Cerebellar cortex (tissue), 1 donor: ENCODE measurements around the gene TRAF3IP3.
A peak's percentile ranks its signal among the peaks of the same experiment; 100 is the strongest.

ENCODE experiments used
- DNase-seq: peaks from one replicate; pipeline ENCODE4 v3.0.0-alpha.2; 2015; ENCODE audit warnings: low spot score

The TRAF3IP3 gene

GRCh38 chr1:209802117-209802779 lies 46.4 kb downstream of the TRAF3IP3 start:
- DNase-seq, result no peak

GRCh38 chr1:209802780-209803152 lies 46.9 kb downstream of the TRAF3IP3 start:
- DNase-seq, result no peak

DNA sequence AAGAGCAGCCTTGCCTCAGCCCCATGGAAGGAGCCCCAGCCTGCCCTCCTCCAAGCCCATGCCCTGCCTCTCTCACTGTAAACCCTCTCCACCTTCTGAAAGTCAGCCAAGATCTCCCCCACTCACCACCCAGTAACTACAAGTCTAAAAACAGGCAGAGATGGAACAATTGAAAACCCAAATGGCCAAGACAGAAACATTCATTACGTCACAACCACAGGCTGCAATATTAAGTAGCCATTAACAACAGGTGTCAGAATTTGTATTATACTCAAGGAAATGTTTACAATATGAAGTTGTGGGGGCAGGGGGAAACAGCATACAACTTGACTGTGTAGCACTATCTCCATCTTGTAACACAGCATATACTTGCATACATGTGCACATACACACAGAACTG lies 47.7 kb downstream of the TRAF3IP3 start:
- no peak for DNase-seq

GRCh38 chr1:209805341-209805781 lies 49.5 kb downstream of the TRAF3IP3 start:
- no peak for DNase-seq

DNA sequence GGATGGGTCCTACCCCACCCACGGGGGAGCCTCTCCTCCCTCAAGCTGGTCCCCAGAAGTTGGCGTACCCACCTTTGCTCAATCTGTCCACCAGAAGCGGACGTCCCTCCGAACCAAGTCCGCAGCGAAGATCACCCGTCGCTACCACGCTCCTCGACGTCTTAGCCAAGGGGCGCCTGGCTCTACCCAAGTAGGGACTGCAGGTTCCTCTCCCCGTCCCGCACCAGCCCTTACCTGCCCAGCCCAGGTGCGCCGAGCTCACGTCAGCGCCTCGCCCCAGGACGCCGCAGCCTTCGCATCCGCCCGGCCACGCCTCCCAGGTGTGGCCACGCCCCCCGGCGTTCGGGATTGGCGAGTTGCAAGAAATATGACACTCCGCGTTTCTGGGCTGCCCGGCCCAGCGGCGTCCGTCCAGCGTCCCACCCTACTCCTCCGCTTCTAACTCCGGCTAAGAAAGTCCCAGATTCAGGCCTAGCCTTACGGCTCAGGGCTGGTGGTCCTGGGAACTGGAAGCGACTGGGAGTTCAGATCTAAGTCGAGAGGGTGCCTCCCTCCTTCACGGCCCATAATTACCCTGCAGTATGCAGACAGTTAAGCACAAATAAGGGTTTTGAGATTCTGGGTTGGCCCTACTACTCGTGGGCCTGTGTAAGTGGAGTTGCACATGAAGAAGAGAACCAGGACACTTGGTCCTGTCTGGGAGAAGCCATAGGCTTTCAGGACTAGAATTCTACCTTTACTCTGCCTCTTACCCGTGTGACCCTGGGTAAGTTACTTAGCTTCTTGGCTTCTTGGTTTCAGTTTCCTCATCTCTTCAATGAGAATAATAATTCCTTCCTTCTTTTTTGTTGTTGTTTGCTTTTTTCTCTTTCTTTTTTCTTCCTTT lies 50.3 kb downstream of the TRAF3IP3 start, which contains the start of gene IRF6:
IRF6 (minus strand) TSS at position 268 of the 886 bp plus-strand sequence. CDS start 4,729 bp downstream, outside the sequence.
- peak; percentile 67 for DNase-seq

DNA sequence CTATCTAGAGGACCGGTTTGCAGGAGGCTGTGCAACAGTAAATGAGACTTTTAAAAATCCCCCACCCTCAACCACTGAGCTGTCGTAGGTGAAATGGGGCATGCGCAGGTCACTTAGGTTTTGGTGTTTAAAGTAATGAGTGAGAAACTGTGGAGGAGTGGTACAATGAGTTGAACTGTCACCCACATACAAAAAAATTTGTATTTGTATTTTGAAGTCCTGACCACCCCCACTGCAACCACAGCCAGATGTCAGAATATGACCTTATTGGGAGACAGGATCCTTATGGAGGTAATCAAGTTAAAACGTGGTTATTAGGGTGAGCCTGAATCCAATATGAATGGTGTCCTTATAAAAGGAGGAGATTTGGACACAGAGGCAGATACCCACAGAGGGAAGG lies 51.7 kb downstream of the TRAF3IP3 start:
- DNase-seq, result no peak

DNA sequence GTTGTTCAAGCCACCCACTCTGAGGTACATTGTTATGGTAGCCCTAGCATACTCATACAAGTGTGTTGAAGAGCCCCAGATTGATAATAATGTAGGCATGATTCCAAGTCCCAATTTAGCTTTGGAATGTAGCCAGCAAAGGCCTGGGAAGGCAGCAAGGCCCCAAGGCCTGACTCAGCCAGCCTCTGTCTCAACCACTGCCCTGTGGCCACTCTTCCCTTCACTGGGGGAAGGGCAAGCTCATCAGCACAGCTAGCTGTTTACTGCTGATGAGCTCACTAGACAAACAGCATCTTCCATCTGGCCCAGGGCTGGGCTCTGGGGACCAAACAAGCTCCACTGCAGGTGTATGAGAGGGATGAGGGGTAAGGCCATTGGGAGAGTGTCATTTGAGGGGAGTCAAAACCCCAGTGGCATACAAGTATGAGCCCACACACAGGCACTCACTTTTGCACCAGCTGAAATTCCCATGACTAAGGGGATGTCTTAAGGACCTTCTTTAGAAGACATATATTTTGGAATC lies 52.3 kb downstream of the TRAF3IP3 start:
- DNase-seq, result no peak

DNA sequence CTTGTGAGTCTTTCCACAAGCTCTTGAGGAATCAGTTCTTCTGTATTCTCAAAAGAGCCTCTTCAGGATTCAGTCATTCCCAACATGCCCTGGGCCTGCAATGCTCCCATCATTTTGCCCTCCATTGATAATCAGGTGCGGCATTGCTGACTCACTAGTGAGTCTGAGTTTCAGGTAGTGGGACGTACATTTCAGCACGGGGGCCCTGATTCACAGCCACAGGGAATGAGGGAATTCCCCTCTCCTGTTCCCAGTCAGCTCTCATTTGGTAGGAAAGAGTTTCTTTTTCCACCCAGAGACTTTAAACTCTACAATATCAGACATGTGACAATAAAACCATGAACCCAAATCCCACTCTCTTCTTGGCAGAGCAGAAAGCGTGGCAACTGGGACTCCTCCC lies 53.8 kb downstream of the TRAF3IP3 start:
- no peak for DNase-seq

- no peak for DNase-seq
Measured at GRCh38 chr1:209810783-209811182, 54.9 kb downstream of the TRAF3IP3 start.

- DNase-seq, result no peak
Measured at GRCh38 chr1:209813902-209814301, 58.0 kb downstream of the TRAF3IP3 start.

DNA sequence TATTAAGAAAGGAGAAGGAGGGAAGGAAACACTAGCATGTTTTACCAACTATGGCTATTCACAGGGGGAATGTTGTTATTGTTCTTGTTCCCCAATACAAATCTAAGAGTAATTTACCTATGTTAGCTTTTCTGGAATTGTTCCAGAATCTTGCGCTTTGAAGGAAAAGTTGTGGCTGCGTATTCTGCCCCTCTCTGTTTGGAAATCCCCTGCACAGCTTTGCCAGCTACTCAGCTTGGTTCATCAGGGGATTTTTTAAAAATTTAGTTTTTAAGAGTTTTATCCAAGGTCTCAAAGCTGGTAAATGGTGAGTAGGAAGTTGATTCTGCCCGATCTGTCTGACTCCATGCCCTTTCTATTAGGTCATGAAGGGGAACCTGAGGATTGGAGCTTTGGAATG lies 59.6 kb downstream of the TRAF3IP3 start:
- no peak for DNase-seq

- no peak for DNase-seq
Measured at GRCh38 chr1:209815931-209816341, 60.1 kb downstream of the TRAF3IP3 start.

DNA sequence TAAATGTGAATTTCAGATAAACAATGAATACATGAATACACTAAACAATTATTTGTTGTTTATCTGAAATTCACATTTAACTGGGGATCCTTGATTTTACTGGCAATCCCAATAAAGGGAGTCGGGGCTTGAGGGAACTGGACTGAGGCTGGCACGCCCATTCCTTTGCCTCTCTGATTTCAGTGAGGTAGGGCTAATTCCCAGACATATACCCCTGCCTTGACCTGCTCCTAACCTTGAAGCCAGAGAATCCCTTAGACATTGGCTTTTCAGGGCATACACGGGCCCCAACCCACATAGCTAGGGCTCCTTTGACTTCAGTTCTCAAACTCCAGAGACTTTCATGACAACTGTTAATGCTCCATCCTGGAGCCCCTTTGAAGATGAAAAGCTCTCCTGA lies 61.1 kb downstream of the TRAF3IP3 start:
- DNase-seq, result no peak

GRCh38 chr1:209817691-209818090 lies 61.8 kb downstream of the TRAF3IP3 start:
- DNase-seq, result no peak

DNA sequence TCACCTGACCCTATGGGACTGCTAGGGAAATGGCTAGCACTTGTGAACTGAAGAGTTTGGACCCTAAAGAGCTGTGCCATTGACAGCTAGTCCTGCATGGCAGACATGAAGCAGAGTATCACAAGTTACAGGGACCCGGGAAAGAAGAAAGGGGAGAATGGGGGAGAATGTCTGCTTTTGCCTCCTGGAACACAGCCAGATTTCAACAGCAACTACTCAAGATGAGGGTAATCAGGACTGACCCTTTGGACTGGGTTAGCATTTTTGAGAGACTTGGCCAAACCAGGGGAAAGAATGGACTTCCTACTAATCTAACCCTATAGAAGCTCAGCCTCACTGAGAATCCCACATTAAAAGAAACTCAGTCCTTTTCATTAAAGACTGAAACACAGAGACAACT lies 63.2 kb downstream of the TRAF3IP3 start:
- no peak for DNase-seq

- no peak for DNase-seq
Measured at GRCh38 chr1:209820986-209821385, 65.1 kb downstream of the TRAF3IP3 start.

DNA sequence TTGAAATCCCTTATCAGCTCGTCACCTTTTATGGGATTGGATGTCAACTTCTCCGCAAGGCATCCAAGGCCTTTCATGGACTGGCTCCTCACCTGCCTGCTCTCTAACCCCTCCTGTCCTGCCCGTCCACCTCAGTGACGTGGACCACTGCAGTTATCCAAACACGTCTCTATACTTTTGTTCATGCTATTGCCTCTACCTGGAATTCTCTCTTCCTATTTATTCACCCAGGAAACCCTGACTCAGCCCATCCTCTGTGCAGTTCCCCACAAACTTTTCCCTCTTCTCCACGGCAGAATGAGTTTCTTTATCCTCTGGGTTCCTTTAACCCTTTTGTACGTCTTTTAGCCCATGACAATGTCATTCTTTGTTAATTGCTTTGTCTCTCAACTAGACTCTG lies 66.9 kb downstream of the TRAF3IP3 start:
- no peak for DNase-seq

- peak; percentile 79 for DNase-seq
Measured at GRCh38 chr1:209823143-209824041, 67.5 kb downstream of the TRAF3IP3 start.

DNA sequence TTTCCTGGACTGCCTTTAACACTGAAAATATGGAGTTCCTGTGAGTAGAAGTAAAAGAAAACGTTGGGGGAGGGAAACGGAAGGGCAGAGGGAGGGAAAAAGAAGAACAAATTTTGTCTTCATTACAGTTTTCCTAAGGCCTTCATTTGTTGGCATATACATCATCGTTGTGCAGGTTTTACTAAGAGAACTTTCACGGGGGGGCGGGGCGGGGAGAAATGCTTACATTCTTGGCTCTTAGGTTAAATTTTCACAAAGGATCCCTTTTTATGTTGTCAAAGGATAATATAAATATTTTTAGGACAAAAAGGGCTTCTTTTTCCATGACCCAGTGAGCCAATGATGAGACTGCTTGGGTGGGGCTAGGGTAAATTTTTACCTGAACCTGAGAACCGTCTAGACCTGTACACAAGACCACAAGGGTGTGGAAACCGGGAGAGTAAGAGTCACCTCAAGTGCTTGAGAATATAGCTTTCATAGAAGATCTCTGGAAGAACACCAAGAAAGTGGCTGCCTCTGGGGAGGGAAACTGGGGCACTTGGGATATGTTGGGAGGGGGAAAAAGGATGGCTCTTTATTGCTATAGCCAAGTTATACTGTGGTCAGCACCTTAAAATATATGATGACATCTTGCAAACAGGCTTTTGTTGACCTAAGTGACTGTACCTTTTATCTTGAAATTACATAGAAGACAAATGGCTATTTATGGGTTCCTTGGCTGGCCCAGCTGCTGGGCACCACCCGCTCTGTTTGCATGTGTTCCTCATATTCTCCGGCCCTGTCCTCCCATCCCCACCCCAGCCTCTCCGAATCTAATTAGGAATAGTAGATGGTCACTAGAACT lies 70.0 kb downstream of the TRAF3IP3 start:
- no peak for DNase-seq

GRCh38 chr1:209827384-209828262 lies 71.8 kb downstream of the TRAF3IP3 start, which contains the start of gene UTP25:
TSS of gene UTP25 (plus strand) at chr1:209827972. CDS start at chr1:209828064, 92 bp downstream.
- peak; percentile 96 for DNase-seq
